ENCODE measurements around the gene WRAP53.

DNA sequence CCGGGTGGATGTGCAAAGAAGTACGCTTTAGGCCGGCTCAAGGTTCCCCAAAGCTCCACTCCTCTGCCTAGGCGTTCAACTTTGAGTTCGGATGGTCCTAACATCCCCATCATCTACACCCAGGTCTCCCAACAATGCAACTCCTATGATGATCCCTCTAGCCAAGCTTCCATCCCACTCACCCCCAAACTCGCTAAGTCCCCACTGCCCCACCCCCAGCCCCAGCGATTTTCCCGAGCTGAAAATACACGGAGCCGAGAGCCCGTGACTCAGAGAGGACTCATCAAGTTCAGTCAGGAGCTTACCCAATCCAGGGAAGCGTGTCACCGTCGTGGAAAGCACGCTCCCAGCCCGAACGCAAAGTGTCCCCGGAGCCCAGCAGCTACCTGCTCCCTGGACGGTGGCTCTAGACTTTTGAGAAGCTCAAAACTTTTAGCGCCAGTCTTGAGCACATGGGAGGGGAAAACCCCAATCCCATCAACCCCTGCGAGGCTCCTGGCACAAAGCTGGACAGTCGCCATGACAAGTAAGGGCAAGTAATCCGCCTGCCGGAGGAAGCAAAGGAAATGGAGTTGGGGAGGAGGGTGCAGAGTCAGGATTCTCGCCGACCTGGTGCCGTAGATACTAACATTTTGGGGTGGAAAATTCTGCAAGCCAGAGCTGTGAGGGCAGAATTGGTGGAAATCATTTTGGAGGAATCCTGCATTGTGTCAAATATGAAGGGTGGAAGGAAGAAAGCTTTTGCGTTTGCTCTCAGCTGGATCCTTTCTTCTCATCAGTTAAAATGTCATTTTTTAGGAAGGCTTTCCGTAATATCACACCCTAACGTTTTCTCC lies 987 bp upstream of the WRAP53 start, which contains the start of gene TP53:
- TF ChIP-seq, protein P1, sequence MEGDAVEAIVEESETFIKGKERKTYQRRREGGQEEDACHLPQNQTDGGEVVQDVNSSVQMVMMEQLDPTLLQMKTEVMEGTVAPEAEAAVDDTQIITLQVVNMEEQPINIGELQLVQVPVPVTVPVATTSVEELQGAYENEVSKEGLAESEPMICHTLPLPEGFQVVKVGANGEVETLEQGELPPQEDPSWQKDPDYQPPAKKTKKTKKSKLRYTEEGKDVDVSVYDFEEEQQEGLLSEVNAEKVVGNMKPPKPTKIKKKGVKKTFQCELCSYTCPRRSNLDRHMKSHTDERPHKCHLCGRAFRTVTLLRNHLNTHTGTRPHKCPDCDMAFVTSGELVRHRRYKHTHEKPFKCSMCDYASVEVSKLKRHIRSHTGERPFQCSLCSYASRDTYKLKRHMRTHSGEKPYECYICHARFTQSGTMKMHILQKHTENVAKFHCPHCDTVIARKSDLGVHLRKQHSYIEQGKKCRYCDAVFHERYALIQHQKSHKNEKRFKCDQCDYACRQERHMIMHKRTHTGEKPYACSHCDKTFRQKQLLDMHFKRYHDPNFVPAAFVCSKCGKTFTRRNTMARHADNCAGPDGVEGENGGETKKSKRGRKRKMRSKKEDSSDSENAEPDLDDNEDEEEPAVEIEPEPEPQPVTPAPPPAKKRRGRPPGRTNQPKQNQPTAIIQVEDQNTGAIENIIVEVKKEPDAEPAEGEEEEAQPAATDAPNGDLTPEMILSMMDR (IDR thresholded peaks at IDR 0.05) = no peak
- TF ChIP-seq EP300 (IDR thresholded peaks at IDR 0.05) (peak in 1 of 4 donors; percentile 2), POLR2A (IDR thresholded peaks at IDR 0.05) (peak in 3 of 4 donors; percentile 70 to 86 (median 76))

Data from upper lobe of left lung (tissue), 4 donors.